Gastrocnemius medialis (tissue), 4 donors: ENCODE data around the gene CD82.

Experiments used
- POLR2A ChIP-seq, 2 donors: fragments of 450-650 bp; IDR thresholded peaks; one replicate each; pipeline ENCODE4 v1.6.1; 2017; ENCODE audit warnings: antibody characterized with exemption in 2 of 2, mild to moderate bottlenecking in 2 of 2, moderate library complexity in 2 of 2
- TF ChIP-seq, protein P1 (sequence below), 5 experiments: fragments of 450-650 bp in 3 of 5; fragments of 200-600 bp in 2 of 5; sonication (generic) in 2 of 5; IDR thresholded peaks in 4 of 5; conservative IDR thresholded peaks in 1 of 5; 1 replicate in 4 of 5; 2 replicates in 1 of 5; pipeline ENCODE4 v1.5.1; 2016 to 2019; ENCODE audit warnings: antibody characterized with exemption in 5 of 5, mild to moderate bottlenecking in 3 of 5, moderate library complexity in 3 of 5

DNA sequence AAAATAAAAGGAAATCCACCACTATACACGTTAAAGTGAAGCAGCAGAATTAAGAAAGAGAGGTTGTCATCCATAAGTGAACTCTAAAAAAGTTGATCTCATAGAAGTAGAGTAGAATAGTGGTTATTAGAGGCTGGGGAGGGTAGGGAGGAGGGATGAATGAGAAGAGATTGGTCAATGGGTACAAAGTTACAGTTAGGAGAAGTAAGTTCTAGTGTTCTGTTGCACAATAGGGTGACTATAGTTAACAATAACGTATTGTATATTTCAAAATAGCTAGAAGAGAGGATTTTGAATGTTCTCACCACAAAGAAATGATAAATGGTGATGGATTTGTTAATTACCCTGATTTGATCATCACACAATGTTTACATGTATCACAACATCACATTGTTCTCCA lies 72.0 kb downstream of the CD82 start:
- TF ChIP-seq, protein P1, sequence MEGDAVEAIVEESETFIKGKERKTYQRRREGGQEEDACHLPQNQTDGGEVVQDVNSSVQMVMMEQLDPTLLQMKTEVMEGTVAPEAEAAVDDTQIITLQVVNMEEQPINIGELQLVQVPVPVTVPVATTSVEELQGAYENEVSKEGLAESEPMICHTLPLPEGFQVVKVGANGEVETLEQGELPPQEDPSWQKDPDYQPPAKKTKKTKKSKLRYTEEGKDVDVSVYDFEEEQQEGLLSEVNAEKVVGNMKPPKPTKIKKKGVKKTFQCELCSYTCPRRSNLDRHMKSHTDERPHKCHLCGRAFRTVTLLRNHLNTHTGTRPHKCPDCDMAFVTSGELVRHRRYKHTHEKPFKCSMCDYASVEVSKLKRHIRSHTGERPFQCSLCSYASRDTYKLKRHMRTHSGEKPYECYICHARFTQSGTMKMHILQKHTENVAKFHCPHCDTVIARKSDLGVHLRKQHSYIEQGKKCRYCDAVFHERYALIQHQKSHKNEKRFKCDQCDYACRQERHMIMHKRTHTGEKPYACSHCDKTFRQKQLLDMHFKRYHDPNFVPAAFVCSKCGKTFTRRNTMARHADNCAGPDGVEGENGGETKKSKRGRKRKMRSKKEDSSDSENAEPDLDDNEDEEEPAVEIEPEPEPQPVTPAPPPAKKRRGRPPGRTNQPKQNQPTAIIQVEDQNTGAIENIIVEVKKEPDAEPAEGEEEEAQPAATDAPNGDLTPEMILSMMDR (IDR thresholded peaks at IDR 0.05 in 4 of 5, conservative IDR thresholded peaks at IDR 0.05 in 1 of 5): no peak
- no peak for TF ChIP-seq POLR2A (IDR thresholded peaks at IDR 0.05)
